Right renal cortex interstitium (tissue), 3 donors: Measurements from ENCODE around the gene COL5A2. TPM values are rescaled to one million over a fixed set of nuclear protein-coding genes. Genes with fewer than 3 reads are reported as not detected.

ENCODE experiments used
- DNase-seq, 3 donors: peaks; one replicate each; pipeline ENCODE4 v3.0.0-alpha.2; 2013; ENCODE audit warnings: low read depth in 3 of 3, low spot score in 2 of 3
- polyA plus RNA-seq, 3 donors: library from polyadenylated mRNA; unstranded; fragments of 120-200 nt; gene quantifications; one replicate each; pipeline ENCODE4 v1.2.1, GENCODE V29; 2013; ENCODE audit not compliant: insufficient read length in 3 of 3

COL5A2 gene
- polyA plus RNA-seq, 3 donors, result 134 to 147 (median 145) TPM

- DNase-seq, result no peak
Observed at GRCh38 chr2:189181706-189182105, 2.1 kb upstream of the COL5A2 start.

- peak in 1 of 3 donors; percentile 58 for DNase-seq
Observed at GRCh38 chr2:189178726-189179569, 613 bp downstream of the COL5A2 start.

GRCh38 chr2:189178054-189178453 lies 1.5 kb downstream of the COL5A2 start:
- DNase-seq, result no peak

- DNase-seq, result no peak
Observed at GRCh38 chr2:189177251-189177840, 2.2 kb downstream of the COL5A2 start.

- no peak for DNase-seq
Observed at GRCh38 chr2:189176516-189176915, 3.0 kb downstream of the COL5A2 start.

GRCh38 chr2:189175869-189176433 lies 3.6 kb downstream of the COL5A2 start:
- DNase-seq, result no peak

- no peak for DNase-seq
Observed at GRCh38 chr2:189171956-189172609, 7.5 kb downstream of the COL5A2 start.

GRCh38 chr2:189168856-189169499 lies 10.6 kb downstream of the COL5A2 start:
- DNase-seq, result no peak

GRCh38 chr2:189165656-189166380 lies 13.7 kb downstream of the COL5A2 start:
- DNase-seq, result no peak

- DNase-seq, result no peak
Observed at GRCh38 chr2:189164746-189165145, 14.8 kb downstream of the COL5A2 start.

- DNase-seq, result no peak
Observed at GRCh38 chr2:189163889-189164288, 15.7 kb downstream of the COL5A2 start.

GRCh38 chr2:189162566-189162965 lies 17.0 kb downstream of the COL5A2 start:
- DNase-seq, result no peak

GRCh38 chr2:189161894-189162293 lies 17.7 kb downstream of the COL5A2 start:
- DNase-seq, result no peak

GRCh38 chr2:189159717-189160116 lies 19.8 kb downstream of the COL5A2 start:
- no peak for DNase-seq

- no peak for DNase-seq
Observed at GRCh38 chr2:189159273-189159672, 20.3 kb downstream of the COL5A2 start.

- no peak for DNase-seq
Observed at GRCh38 chr2:189157939-189158338, 21.6 kb downstream of the COL5A2 start.

- no peak for DNase-seq
Observed at GRCh38 chr2:189157456-189157855, 22.1 kb downstream of the COL5A2 start.

GRCh38 chr2:189155795-189156194 lies 23.8 kb downstream of the COL5A2 start:
- no peak for DNase-seq

GRCh38 chr2:189153619-189154018 lies 25.9 kb downstream of the COL5A2 start:
- peak in 1 of 3 donors; percentile 52 for DNase-seq

GRCh38 chr2:189152483-189152882 lies 27.1 kb downstream of the COL5A2 start:
- no peak for DNase-seq
